Measurements from ENCODE around the gene ARAP1.

GRCh38 chr11:72721689-72722049 lies 30.5 kb downstream of the ARAP1 start:
- TF ChIP-seq CTCF (IDR thresholded peaks at IDR 0.05): no peak
- TF ChIP-seq POLR2A (IDR thresholded peaks at IDR 0.05): no peak

Data from Peyer's patch (tissue), 4 donors.